Transverse colon (tissue), 4 donors: ENCODE results near the gene ZNF26. TPM values are rescaled to one million over a fixed set of nuclear protein-coding genes. Genes with fewer than 3 reads are reported as not detected.

Experiments
- DNase-seq: peaks from one replicate; pipeline ENCODE4 v3.0.0-alpha.2; 2019
- H3K27ac ChIP-seq, 4 donors: fragments of 200-600 bp; sonication (generic); 2 replicates each; pipeline ENCODE4 v1.5.1; 2016 to 2018; ENCODE audit warnings: inconsistent platforms in 4 of 4
- H3K27me3 ChIP-seq: fragments of 200-600 bp; sonication (generic); 2 replicates; pipeline ENCODE4 v1.5.1; 2017; ENCODE audit warnings: inconsistent platforms
- H3K36me3 ChIP-seq, 4 donors: fragments of 200-600 bp; sonication (generic); 2 replicates each; pipeline ENCODE4 v1.5.1; 2017 to 2019; ENCODE audit warnings: inconsistent platforms in 4 of 4
- H3K4me1 ChIP-seq, 4 donors: fragments of 200-600 bp; sonication (generic); 2 replicates each; pipeline ENCODE4 v1.5.1; 2017 to 2020; ENCODE audit warnings: inconsistent platforms in 4 of 4
- H3K4me3 ChIP-seq, 4 donors: fragments of 200-600 bp; sonication (generic); 1 replicate in 1 of 4; 2 replicates in 3 of 4; pipeline versions ENCODE4 v1.5.1 to v1.6.1; 2017 to 2019; ENCODE audit warnings: inconsistent platforms in 4 of 4
- H3K9me3 ChIP-seq, 2 donors: fragments of 200-600 bp; sonication (generic); 2 replicates each; pipeline ENCODE4 v1.5.1; 2017 to 2019; ENCODE audit warnings: inconsistent platforms in 2 of 2
- CTCF ChIP-seq, 5 experiments: fragments of 200-600 bp in 3 of 5; fragments of 450-650 bp in 2 of 5; sonication (generic) in 3 of 5; IDR thresholded peaks; 1 replicate in 2 of 5; 2 replicates in 3 of 5; pipeline ENCODE4 v1.5.1; 2016 to 2017; ENCODE audit warnings: antibody characterized with exemption in 5 of 5, inconsistent platforms in 3 of 5, mild to moderate bottlenecking in 2 of 5, moderate library complexity in 1 of 5
- EP300 ChIP-seq: sonication (generic); formaldehyde crosslinking; IDR thresholded peaks from one replicate; pipeline ENCODE4 v1.6.1; 2017; ENCODE audit warnings: antibody characterized with exemption, low read depth
- POLR2A ChIP-seq: fragments of 450-650 bp; IDR thresholded peaks from one replicate; pipeline ENCODE4 v1.6.1; 2016; ENCODE audit warnings: antibody characterized with exemption, mild to moderate bottlenecking, moderate library complexity
- POLR2AphosphoS5 ChIP-seq, 3 donors: sonication (generic); formaldehyde crosslinking; IDR thresholded peaks; one replicate each; pipeline ENCODE4 v1.6.1; 2016; ENCODE audit warnings: antibody characterized with exemption in 3 of 3
- WGBS, 2 donors: methylation state at CpG; one replicate each; pipeline ENCODE4 v1.1.5; 2018; ENCODE audit warnings: low coverage in 1 of 2; 5-methylcytosine and 5-hydroxymethylcytosine counted together
- in situ Hi-C, 4 donors: fragments of 200-750 bp; cut with MboI; loops; one replicate each; pipeline versions ENCODE4 v1.15.0 to v1.15.1; 2017; ENCODE audit warnings: low sequenced_read_pairs in 3 of 4, low pct_ligation_motif_present in 1 of 4, low pct_unique_long_range_greater_than_20kb in 1 of 4
- intact Hi-C: fragments of 100-400 bp; cut with DNase I; formaldehyde crosslinking; loops from one replicate; pipeline ENCODE4 v1.15.1; 2023; ENCODE audit warnings: low total_unique reads
- total RNA-seq, 4 donors: library from RNA; depleted of rRNA; stranded (reverse); fragments of >200 nt; gene quantifications; one replicate each; pipeline ENCODE4 v1.1.0, GENCODE V29; 2016

Gene ZNF26
- total RNA-seq, 4 donors from 2014 or later: 12.7 to 26.3 (median 18.5) TPM

GRCh38 chr12:132948146-132949066, 37.8 kb upstream of the ZNF26 start:
- H3K27ac ChIP-seq: no peak overlapping the region
- no peaks in the 10 kb centered on the region for H3K27me3 ChIP-seq
- no peaks in the 10 kb centered on the region for H3K4me1 ChIP-seq
- H3K4me3 ChIP-seq: no peak overlapping the region
- H3K9me3 ChIP-seq: peaks cover 36 to 72% of the 10 kb centered on the region in 2 donors
- no peak for DNase-seq
- TF ChIP-seq POLR2A (no peak), EP300 (no peak), CTCF (IDR thresholded peaks at IDR 0.05) (no peak), POLR2AphosphoS5 (IDR thresholded peaks at IDR 0.05) (no peak)
- H3K36me3 ChIP-seq: peaks cover 0 to 57% (median 26%) of the 10 kb centered on the region in 4 donors
- 93 to 97% methylated on average over 6 to 29 of the region's 29 CpGs for WGBS, 2 donors
- intact Hi-C loops (no loop called here), in situ Hi-C loops (no loop called here)

GRCh38 chr12:132949936-132950837, 36.0 kb upstream of the ZNF26 start:
- 96 to 97% methylated on average over 11 to 30 of the region's 30 CpGs for WGBS, 2 donors
- no peak for DNase-seq

GRCh38 chr12:132950844-132951535, 35.2 kb upstream of the ZNF26 start:
- no peak for DNase-seq
- Histone ChIP-seq H3K4me1 (peaks cover 4 to 12% (median 9%) of the 10 kb centered on the region in 4 donors), H3K4me3 (no peak overlapping the region), H3K9me3 (peaks cover 28 to 52% of the 10 kb centered on the region in 2 donors), H3K27me3 (no peaks in the 10 kb centered on the region), H3K36me3 (peaks cover 0 to 31% (median 14%) of the 10 kb centered on the region in 4 donors), H3K27ac (no peak overlapping the region)
- TF ChIP-seq EP300: no peak
- no peak for TF ChIP-seq POLR2AphosphoS5 (IDR thresholded peaks at IDR 0.05)
- TF ChIP-seq POLR2A: no peak
- TF ChIP-seq CTCF (IDR thresholded peaks at IDR 0.05): no peak
- 93 to 99% methylated on average over 16 to 27 of the region's 27 CpGs for WGBS, 2 donors
- in situ Hi-C loops: no loop called here
- intact Hi-C loops: no loop called here

More at GRCh38 chr12:132949936-132950837, 36.0 kb upstream of the ZNF26 start:
- no peaks in the 10 kb centered on the region for H3K27me3 ChIP-seq
- TF ChIP-seq CTCF (IDR thresholded peaks at IDR 0.05): no peak
- no peak for TF ChIP-seq POLR2AphosphoS5 (IDR thresholded peaks at IDR 0.05)
- no peak for TF ChIP-seq EP300
- TF ChIP-seq POLR2A: no peak
- in situ Hi-C loops: no loop called here
- peaks cover 28 to 57% of the 10 kb centered on the region in 2 donors for H3K9me3 ChIP-seq
- peaks cover 4 to 8% (median 5%) of the 10 kb centered on the region in 4 donors for H3K4me1 ChIP-seq
- H3K36me3 ChIP-seq: peaks cover 0 to 39% (median 14%) of the 10 kb centered on the region in 4 donors
- H3K27ac ChIP-seq: no peak overlapping the region
- intact Hi-C loops: no loop called here
- H3K4me3 ChIP-seq: no peak overlapping the region
